Measurements from ENCODE around the gene NHERF2. TPM values are rescaled to one million over a fixed set of nuclear protein-coding genes. Genes with fewer than 3 reads are reported as not detected.

NHERF2 gene
- polyA plus RNA-seq, 2 of the 4 experiments (the other 2 are of a cell fraction): 32.3 to 35.0 TPM

DNA sequence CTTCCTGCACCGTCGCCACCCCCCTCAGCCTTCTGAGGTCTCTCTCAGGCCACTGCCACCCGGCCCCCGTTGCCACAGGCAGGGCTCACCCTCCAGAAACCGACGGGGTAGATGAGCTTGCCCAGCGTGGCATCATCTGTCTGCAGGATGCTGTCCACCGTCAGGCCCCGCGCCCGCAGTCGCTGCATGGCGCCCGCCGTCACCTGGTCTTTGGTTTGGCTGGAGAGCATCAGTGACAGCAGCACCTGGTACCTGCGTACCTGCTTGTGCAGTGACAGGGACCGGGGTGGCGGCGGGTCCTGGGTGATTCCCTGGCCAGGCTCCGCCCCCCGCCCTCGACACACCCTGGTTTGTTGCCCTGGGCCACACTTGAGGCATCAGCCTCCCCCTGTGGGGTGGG is 17.8 kb downstream of the NHERF2 start:
- ChIA-PET POLR2A (no interaction called here), CTCF (interaction anchor here (1.2 to 3.9 kb wide), 7 partner anchors 10 to 96 kb away, joined by 3 to 29 read pairs (median 7); no protein-coding TSS in a partner anchor)
- no peak for TF ChIP-seq ELK1 (IDR thresholded peaks at IDR 0.05; ENCODE audit: low read depth, low read length)
- TF ChIP-seq, protein P1, sequence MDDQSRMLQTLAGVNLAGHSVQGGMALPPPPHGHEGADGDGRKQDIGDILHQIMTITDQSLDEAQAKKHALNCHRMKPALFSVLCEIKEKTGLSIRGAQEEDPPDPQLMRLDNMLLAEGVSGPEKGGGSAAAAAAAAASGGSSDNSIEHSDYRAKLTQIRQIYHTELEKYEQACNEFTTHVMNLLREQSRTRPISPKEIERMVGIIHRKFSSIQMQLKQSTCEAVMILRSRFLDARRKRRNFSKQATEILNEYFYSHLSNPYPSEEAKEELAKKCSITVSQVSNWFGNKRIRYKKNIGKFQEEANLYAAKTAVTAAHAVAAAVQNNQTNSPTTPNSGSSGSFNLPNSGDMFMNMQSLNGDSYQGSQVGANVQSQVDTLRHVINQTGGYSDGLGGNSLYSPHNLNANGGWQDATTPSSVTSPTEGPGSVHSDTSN (IDR thresholded peaks at IDR 0.05): no peak
- TF ChIP-seq CHD2 (IDR thresholded peaks at IDR 0.05; ENCODE audit: low read length, partially characterized antibody): no peak
- no peak for TF ChIP-seq HOXB5 (CRISPR knock-in tag; IDR thresholded peaks at IDR 0.05)
- TF ChIP-seq CEBPB (IDR thresholded peaks at IDR 0.05): no peak
- TF ChIP-seq USF2 (IDR thresholded peaks at IDR 0.05): no peak
- TF ChIP-seq RNF2 (IDR thresholded peaks at IDR 0.05; ENCODE audit: borderline replicate concordance, low read depth): no peak
- TF ChIP-seq ZFP36 (IDR thresholded peaks at IDR 0.05; ENCODE audit: borderline replicate concordance, partially characterized antibody): no peak
- no peak for TF ChIP-seq NR3C1 (IDR thresholded peaks at IDR 0.05)
- no peak for TF ChIP-seq CBX8 (IDR thresholded peaks at IDR 0.05)
- TF ChIP-seq HDAC2 (IDR thresholded peaks at IDR 0.05): no peak
- no peak for TF ChIP-seq MAFK (IDR thresholded peaks at IDR 0.05; ENCODE audit: partially characterized antibody)
- DNase-seq (ENCODE audit: low read depth in 1 of 2, low spot score in 1 of 2) (no peak), FAIRE-seq (no peak), ATAC-seq (no peak)
- H3K4me1 ChIP-seq: peaks cover 65% of the 10 kb centered on the region
- no peak overlapping the region for H3K4me3 ChIP-seq
- WGBS (ENCODE audit: missing lambda C conversion rate): 87% methylated on average over 14 of the region's 22 CpGs
- H3K9me3 ChIP-seq: no peaks in the 10 kb centered on the region
- 0 out of 6 replicates have a peak overlapping the region, but pooled peaks of 1 of the 2 experiments have one; percentile 90 for H3K27ac ChIP-seq
- H3K4me2 ChIP-seq: no peak overlapping the region

DNA sequence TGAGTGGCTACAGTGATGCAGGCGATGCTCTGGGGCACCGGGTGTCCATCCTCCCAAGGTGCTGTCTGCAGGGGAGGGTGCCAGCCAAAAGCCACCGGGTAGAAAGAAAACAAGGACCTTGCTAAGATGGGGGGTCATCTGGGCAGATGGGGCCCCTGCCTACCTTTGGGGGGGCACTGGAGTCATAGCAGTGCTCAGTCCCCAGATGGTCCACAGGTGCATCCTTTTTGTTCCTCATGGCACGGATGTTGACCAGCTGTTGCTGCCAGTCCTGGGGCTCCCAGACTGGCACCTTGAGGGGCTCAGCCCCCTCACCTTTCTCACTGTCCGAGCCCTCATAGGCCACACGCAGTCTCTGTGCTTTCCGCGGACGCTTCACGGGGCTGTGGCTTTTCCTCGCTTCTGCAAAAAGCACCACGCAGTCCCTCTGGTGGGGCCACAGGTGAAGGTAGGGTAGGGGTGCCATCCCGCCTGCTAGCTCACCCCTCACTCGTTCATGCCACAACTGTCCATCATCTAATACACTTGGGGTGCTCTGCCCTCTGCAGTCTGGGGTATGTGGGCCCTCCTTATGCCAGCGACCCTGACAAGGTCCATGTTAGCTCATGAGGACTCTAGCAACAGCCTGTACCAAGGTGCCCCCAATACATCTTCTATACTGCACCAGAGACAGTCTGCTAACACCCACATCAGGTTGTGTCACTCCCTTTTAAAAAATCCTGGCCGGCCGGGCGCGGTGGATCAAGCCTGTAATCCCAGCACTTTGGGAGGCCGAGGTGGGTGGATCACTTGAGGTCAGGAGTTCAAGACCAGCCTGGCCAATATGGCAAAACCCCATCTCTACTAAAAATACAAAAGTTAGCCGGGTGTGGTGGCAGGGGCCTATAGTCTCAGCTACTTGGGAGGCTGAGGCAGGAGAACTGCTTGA is 19.5 kb downstream of the NHERF2 start:
- WGBS (ENCODE audit: missing lambda C conversion rate): 81% methylated on average over 21 of the region's 21 CpGs
- H3K27ac ChIP-seq: peak overlapping the region; percentile 79 to 91
- POLR2A ChIA-PET: interaction anchor here (1.5 to 2.1 kb wide), 3 partner anchors 75 to 109 kb away, joined by 3 to 15 read pairs (median 5); partner anchors contain the start of genes RPS2, TBL3 and TRAF7

More for the DNA sequence above, 19.5 kb downstream of the NHERF2 start:
- peak overlapping the region; percentile 68 for H3K4me3 ChIP-seq
- ATAC-seq (no peak), DNase-seq (ENCODE audit: low read depth in 1 of 2, low spot score in 1 of 2) (no peak), FAIRE-seq (no peak)
- peak overlapping the region; percentile 98 for H3K4me2 ChIP-seq
- CTCF ChIA-PET: interaction anchor here (0.6 to 3.9 kb wide), 14 partner anchors 9 to 96 kb away, joined by 3 to 29 read pairs (median 5); no protein-coding TSS in a partner anchor
- TF ChIP-seq, protein P2, sequence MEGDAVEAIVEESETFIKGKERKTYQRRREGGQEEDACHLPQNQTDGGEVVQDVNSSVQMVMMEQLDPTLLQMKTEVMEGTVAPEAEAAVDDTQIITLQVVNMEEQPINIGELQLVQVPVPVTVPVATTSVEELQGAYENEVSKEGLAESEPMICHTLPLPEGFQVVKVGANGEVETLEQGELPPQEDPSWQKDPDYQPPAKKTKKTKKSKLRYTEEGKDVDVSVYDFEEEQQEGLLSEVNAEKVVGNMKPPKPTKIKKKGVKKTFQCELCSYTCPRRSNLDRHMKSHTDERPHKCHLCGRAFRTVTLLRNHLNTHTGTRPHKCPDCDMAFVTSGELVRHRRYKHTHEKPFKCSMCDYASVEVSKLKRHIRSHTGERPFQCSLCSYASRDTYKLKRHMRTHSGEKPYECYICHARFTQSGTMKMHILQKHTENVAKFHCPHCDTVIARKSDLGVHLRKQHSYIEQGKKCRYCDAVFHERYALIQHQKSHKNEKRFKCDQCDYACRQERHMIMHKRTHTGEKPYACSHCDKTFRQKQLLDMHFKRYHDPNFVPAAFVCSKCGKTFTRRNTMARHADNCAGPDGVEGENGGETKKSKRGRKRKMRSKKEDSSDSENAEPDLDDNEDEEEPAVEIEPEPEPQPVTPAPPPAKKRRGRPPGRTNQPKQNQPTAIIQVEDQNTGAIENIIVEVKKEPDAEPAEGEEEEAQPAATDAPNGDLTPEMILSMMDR (IDR thresholded peaks at IDR 0.05): no peak
- TF ChIP-seq HOXA7 (CRISPR knock-in tag; IDR thresholded peaks at IDR 0.05) (no peak), ZNF302 (CRISPR knock-in tag; IDR thresholded peaks at IDR 0.05) (no peak), NPAS2 (CRISPR knock-in tag; IDR thresholded peaks at IDR 0.05; ENCODE audit: borderline replicate concordance) (no peak), JUN (IDR thresholded peaks at IDR 0.05) (no peak), CBX2 (IDR thresholded peaks at IDR 0.05; ENCODE audit: borderline replicate concordance, low read depth) (no peak), MAZ (IDR thresholded peaks at IDR 0.05; ENCODE audit: borderline replicate concordance, low read depth, low read length) (no peak), MAX (IDR thresholded peaks at IDR 0.05) (no peak), POLR2A (IDR thresholded peaks at IDR 0.05; ENCODE audit: low read length) (no peak), USF2 (IDR thresholded peaks at IDR 0.05) (no peak), KDM5A (IDR thresholded peaks at IDR 0.05) (no peak), MYC (IDR thresholded peaks at IDR 0.05; ENCODE audit: borderline replicate concordance, low read length) (no peak)
- TF ChIP-seq, protein P3, sequence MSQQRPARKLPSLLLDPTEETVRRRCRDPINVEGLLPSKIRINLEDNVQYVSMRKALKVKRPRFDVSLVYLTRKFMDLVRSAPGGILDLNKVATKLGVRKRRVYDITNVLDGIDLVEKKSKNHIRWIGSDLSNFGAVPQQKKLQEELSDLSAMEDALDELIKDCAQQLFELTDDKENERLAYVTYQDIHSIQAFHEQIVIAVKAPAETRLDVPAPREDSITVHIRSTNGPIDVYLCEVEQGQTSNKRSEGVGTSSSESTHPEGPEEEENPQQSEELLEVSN (IDR thresholded peaks at IDR 0.05; ENCODE audit: borderline replicate concordance, low read depth): no peak
- H3K9me3 ChIP-seq: no peaks in the 10 kb centered on the region
- peaks cover 48% of the 10 kb centered on the region for H3K4me1 ChIP-seq
